ENCODE results near the gene CHRND.
A peak's percentile ranks its signal among the peaks of the same experiment; 100 is the strongest.

The CHRND gene

GRCh38 chr2:232575404-232575746 lies 49.4 kb downstream of the CHRND start:
- DNase-seq (ENCODE audit: low read depth): no peak

- peak; percentile 42 for DNase-seq (ENCODE audit: low read depth)
These were observed 51.0 kb downstream of the CHRND start for GRCh38 chr2:232576995-232577394.

GRCh38 chr2:232577841-232578240 lies 51.9 kb downstream of the CHRND start:
- no peak for DNase-seq (ENCODE audit: low read depth)

GRCh38 chr2:232578626-232579025 lies 52.7 kb downstream of the CHRND start:
- DNase-seq (ENCODE audit: low read depth): no peak

DNA sequence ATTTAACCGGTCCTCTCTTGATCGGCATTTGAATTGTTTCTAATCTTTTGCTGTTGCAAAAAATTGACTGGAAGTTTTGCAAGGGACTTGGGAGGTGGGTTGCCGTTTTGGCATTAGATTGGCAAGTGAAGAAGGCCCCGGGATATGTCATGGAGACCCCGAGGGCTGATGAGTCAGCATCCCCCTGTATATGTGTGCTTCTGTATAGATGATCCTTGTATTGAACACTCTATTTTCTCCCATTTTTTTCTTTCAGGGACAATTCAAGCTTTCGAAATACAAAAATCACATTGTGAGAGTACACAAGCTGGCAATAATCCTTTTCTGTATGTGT lies 54.7 kb downstream of the CHRND start:
- DNase-seq (ENCODE audit: low read depth): no peak

DNA sequence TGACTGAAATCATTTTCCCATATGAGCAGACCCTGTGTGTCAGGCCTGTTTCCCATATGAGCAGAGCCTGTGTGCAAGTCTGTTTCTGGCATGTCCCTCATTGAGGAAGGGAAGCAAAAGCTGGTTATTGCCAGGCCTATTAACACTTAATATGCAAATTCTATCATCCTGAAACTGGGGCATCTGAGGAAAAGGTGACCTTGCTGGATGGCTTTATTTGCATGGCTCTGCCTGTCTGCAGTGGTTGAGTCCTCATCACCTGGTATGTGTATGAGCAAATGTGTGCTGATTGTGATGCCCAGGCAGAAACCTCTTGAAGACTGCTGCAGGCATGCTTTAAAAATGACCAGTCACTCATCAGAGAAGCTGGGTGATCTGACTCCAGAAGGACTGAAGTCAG lies 55.8 kb downstream of the CHRND start:
- no peak for DNase-seq (ENCODE audit: low read depth)

- no peak for DNase-seq (ENCODE audit: low read depth)
These were observed 58.3 kb downstream of the CHRND start for GRCh38 chr2:232584238-232584637.

All from amniotic epithelial cell (primary cell).